Measurements from ENCODE around the gene MMS19.

GRCh38 chr10:97505152-97505551 is 6.9 kb upstream of the MMS19 start:
- TF ChIP-seq, protein P1, sequence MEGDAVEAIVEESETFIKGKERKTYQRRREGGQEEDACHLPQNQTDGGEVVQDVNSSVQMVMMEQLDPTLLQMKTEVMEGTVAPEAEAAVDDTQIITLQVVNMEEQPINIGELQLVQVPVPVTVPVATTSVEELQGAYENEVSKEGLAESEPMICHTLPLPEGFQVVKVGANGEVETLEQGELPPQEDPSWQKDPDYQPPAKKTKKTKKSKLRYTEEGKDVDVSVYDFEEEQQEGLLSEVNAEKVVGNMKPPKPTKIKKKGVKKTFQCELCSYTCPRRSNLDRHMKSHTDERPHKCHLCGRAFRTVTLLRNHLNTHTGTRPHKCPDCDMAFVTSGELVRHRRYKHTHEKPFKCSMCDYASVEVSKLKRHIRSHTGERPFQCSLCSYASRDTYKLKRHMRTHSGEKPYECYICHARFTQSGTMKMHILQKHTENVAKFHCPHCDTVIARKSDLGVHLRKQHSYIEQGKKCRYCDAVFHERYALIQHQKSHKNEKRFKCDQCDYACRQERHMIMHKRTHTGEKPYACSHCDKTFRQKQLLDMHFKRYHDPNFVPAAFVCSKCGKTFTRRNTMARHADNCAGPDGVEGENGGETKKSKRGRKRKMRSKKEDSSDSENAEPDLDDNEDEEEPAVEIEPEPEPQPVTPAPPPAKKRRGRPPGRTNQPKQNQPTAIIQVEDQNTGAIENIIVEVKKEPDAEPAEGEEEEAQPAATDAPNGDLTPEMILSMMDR (IDR thresholded peaks at IDR 0.05), result no peak
- TF ChIP-seq POLR2A (IDR thresholded peaks at IDR 0.05) (no peak), EP300 (IDR thresholded peaks at IDR 0.05) (no peak), POLR2AphosphoS5 (IDR thresholded peaks at IDR 0.05) (no peak)

Data from upper lobe of left lung (tissue), 4 donors.